ENCODE results near the gene UTF1. TPM values are rescaled to one million over a fixed set of nuclear protein-coding genes. Genes with fewer than 3 reads are reported as not detected.

Gene UTF1
- total and polyA plus RNA-seq, 10 donors: 0.10 to 0.54 (median 0.32) TPM; not detected in 4

- peak overlapping the region in 3 of 8 donors; percentile 12 to 72 (median 19) for H3K4me3 ChIP-seq
- H3K27ac ChIP-seq: peak overlapping the region; percentile 66 to 98 (median 88)
- 45 to 64% (median 60%) methylated on average over 20 to 24 of the region's 24 CpGs for WGBS, 5 donors
- TF ChIP-seq POLR2AphosphoS5 (IDR thresholded peaks at IDR 0.05) (peak in 1 of 3 donors; percentile 66), POLR2A (IDR thresholded peaks at IDR 0.05) (no peak)
- H3K4me1 ChIP-seq: peaks cover 16 to 64% (median 57%) of the 10 kb centered on the region in 6 donors
- peaks cover 2 to 61% (median 43%) of the 10 kb centered on the region in 6 donors for H3K36me3 ChIP-seq
- DNase-seq: peak; percentile 87
- peaks cover 0 to 30% (median 7%) of the 10 kb centered on the region in 7 donors for H3K27me3 ChIP-seq (replicated peaks in 1 of 7)
- no peaks in the 10 kb centered on the region for H3K9me3 ChIP-seq
- intact Hi-C loops (cut with DNase I; ENCODE audit: low total_unique reads): no loop called here
Observed at GRCh38 chr10:133279326-133280226, 49.6 kb downstream of the UTF1 start.

GRCh38 chr10:133280391-133281059 is 50.5 kb downstream of the UTF1 start:
- Histone ChIP-seq H3K9me3 (no peaks in the 10 kb centered on the region), H3K27ac (peak overlapping the region in 7 of 8 donors; percentile 85 to 98 (median 89)), H3K36me3 (peaks cover 2 to 70% (median 52%) of the 10 kb centered on the region in 6 donors), H3K4me3 (peak overlapping the region in 1 of 8 donors; percentile 72), H3K4me1 (peaks cover 13 to 55% (median 48%) of the 10 kb centered on the region in 6 donors), H3K27me3 (replicated peaks in 1 of 7) (peaks cover 0 to 21% (median 7%) of the 10 kb centered on the region in 7 donors)
- intact Hi-C loops (cut with DNase I; ENCODE audit: low total_unique reads): no loop called here
- TF ChIP-seq POLR2AphosphoS5 (IDR thresholded peaks at IDR 0.05): no peak
- no peak for TF ChIP-seq POLR2A (IDR thresholded peaks at IDR 0.05)
- TF ChIP-seq CTCF (IDR thresholded peaks at IDR 0.05 in 8 of 11, conservative IDR thresholded peaks at IDR 0.05 in 3 of 11): no peak
- peak; percentile 81 for DNase-seq
- WGBS, 5 donors: 89 to 97% (median 96%) methylated on average over 8 to 10 of the region's 10 CpGs

GRCh38 chr10:133281084-133281483 is 51.1 kb downstream of the UTF1 start:
- H3K36me3 ChIP-seq: peaks cover 2 to 76% (median 58%) of the 10 kb centered on the region in 6 donors
- peaks cover 0 to 15% (median 5%) of the 10 kb centered on the region in 7 donors for H3K27me3 ChIP-seq (replicated peaks in 1 of 7)
- DNase-seq: peak; percentile 78
- H3K4me1 ChIP-seq: peaks cover 13 to 49% (median 42%) of the 10 kb centered on the region in 6 donors
- 90 to 97% (median 95%) methylated on average over 11 to 15 of the region's 15 CpGs for WGBS, 5 donors
- intact Hi-C loops (cut with DNase I; ENCODE audit: low total_unique reads): no loop called here
- H3K27ac ChIP-seq: no peak overlapping the region
- no peaks in the 10 kb centered on the region for H3K9me3 ChIP-seq
- TF ChIP-seq POLR2A (IDR thresholded peaks at IDR 0.05) (no peak), CTCF (IDR thresholded peaks at IDR 0.05 in 8 of 11, conservative IDR thresholded peaks at IDR 0.05 in 3 of 11) (no peak), POLR2AphosphoS5 (IDR thresholded peaks at IDR 0.05) (no peak)
- no peak overlapping the region for H3K4me3 ChIP-seq

Small RNAs within 50 kb of the gene (microRNA-seq; reads per million reads assigned to microRNA genes)
- gene MIR202: 0 to 0.72 (median 0.35) reads per million in 3 donors

Other genes starting within 250 kb of the UTF1 start
- under 1 TPM in 2 of 7 donors, not detected in 5; 0.26 to 0.34 TPM for gene ADGRA1, start 142.3 kb upstream of the UTF1 start, total RNA-seq
- under 1 TPM in 2 of 3 donors, not detected in 1; 0.02 to 0.13 TPM for gene ADGRA1, start 142.3 kb upstream of the UTF1 start, polyA plus RNA-seq
- 1 to 10 TPM in 5 of 7 donors, under 1 TPM in 2; 0.32 to 3.5 (median 2.5) TPM for gene KNDC1, start 70.0 kb upstream of the UTF1 start, total RNA-seq
- gene KNDC1, start 70.0 kb upstream of the UTF1 start, polyA plus RNA-seq: under 1 TPM; 0.05 to 0.43 (median 0.29) TPM
- 10 to 100 TPM in 1 of 7 donors, 1 to 10 TPM in 6; 1.7 to 10.4 (median 3.4) TPM for gene VENTX, start 7.6 kb downstream of the UTF1 start, total RNA-seq
- gene VENTX, start 7.6 kb downstream of the UTF1 start, polyA plus RNA-seq: 1 to 10 TPM in 2 of 3 donors, under 1 TPM in 1; 0.76 to 6.3 (median 2.9) TPM
- gene ADAM8, start 46.7 kb downstream of the UTF1 start, total RNA-seq: 100 to 1,000 TPM in 3 of 7 donors, 10 to 100 TPM in 4; 43.3 to 177 (median 99.1) TPM
- 10 to 100 TPM; 10.1 to 27.2 (median 20.4) TPM for gene ADAM8, start 46.7 kb downstream of the UTF1 start, polyA plus RNA-seq
- gene TUBGCP2, start 78.7 kb downstream of the UTF1 start, total RNA-seq: 10 to 100 TPM; 40.2 to 61.2 (median 51.9) TPM
- gene TUBGCP2, start 78.7 kb downstream of the UTF1 start, polyA plus RNA-seq: 100 to 1,000 TPM in 2 of 3 donors, 10 to 100 TPM in 1; 85.2 to 201 (median 132) TPM
- gene ZNF511, start 78.7 kb downstream of the UTF1 start, total RNA-seq: 10 to 100 TPM; 26.3 to 33.1 (median 29.2) TPM
- 10 to 100 TPM; 43.3 to 50.6 (median 44.7) TPM for gene ZNF511, start 78.7 kb downstream of the UTF1 start, polyA plus RNA-seq
- gene CALY, start 106.7 kb downstream of the UTF1 start, total RNA-seq: 1 to 10 TPM in 3 of 7 donors, under 1 TPM in 3, not detected in 1; 0.30 to 3.4 (median 0.94) TPM
- gene CALY, start 106.7 kb downstream of the UTF1 start, polyA plus RNA-seq: under 1 TPM; 0.04 to 0.12 (median 0.10) TPM
- gene PRAP1, start 117.2 kb downstream of the UTF1 start, total RNA-seq: not detected
- not detected for gene PRAP1, start 117.2 kb downstream of the UTF1 start, polyA plus RNA-seq
- 10 to 100 TPM; 25.3 to 36.5 (median 27.7) TPM for gene FUOM, start 127.8 kb downstream of the UTF1 start, total RNA-seq
- gene FUOM, start 127.8 kb downstream of the UTF1 start, polyA plus RNA-seq: 10 to 100 TPM; 43.8 to 79.6 (median 47.9) TPM
- 10 to 100 TPM; 29.8 to 46.2 (median 44.8) TPM for gene ECHS1, start 143.1 kb downstream of the UTF1 start, total RNA-seq
- 10 to 100 TPM; 54.8 to 81.2 (median 62.7) TPM for gene ECHS1, start 143.1 kb downstream of the UTF1 start, polyA plus RNA-seq
- gene PAOX, start 149.0 kb downstream of the UTF1 start, total RNA-seq: 10 to 100 TPM; 16.2 to 34.0 (median 22.8) TPM
- gene PAOX, start 149.0 kb downstream of the UTF1 start, polyA plus RNA-seq: 10 to 100 TPM; 15.4 to 26.0 (median 19.3) TPM
- 10 to 100 TPM; 35.4 to 82.9 (median 63.7) TPM for gene MTG1, start 163.9 kb downstream of the UTF1 start, total RNA-seq
- gene MTG1, start 163.9 kb downstream of the UTF1 start, polyA plus RNA-seq: 100 to 1,000 TPM in 2 of 3 donors, 10 to 100 TPM in 1; 55.1 to 122 (median 101) TPM
- gene SPRN, start 194.4 kb downstream of the UTF1 start, total RNA-seq: under 1 TPM in 3 of 7 donors, not detected in 4; 0.14 to 0.22 (median 0.14) TPM
- under 1 TPM; 0.20 to 0.58 (median 0.41) TPM for gene SPRN, start 194.4 kb downstream of the UTF1 start, polyA plus RNA-seq
- gene SCART1, start 223.7 kb downstream of the UTF1 start, total RNA-seq: 1 to 10 TPM; 3.7 to 9.7 (median 5.8) TPM
- gene SCART1, start 223.7 kb downstream of the UTF1 start, polyA plus RNA-seq: 1 to 10 TPM in 1 of 3 donors, under 1 TPM in 2; 0.36 to 1.2 (median 0.72) TPM